ENCODE measurements around the gene ASIC2. TPM values are rescaled to one million over a fixed set of nuclear protein-coding genes. Genes with fewer than 3 reads are reported as not detected.

Gene ASIC2
- total and polyA plus RNA-seq, 7 donors: under 0.01 to 0.60 (median 0.19) TPM; not detected in 3

DNA sequence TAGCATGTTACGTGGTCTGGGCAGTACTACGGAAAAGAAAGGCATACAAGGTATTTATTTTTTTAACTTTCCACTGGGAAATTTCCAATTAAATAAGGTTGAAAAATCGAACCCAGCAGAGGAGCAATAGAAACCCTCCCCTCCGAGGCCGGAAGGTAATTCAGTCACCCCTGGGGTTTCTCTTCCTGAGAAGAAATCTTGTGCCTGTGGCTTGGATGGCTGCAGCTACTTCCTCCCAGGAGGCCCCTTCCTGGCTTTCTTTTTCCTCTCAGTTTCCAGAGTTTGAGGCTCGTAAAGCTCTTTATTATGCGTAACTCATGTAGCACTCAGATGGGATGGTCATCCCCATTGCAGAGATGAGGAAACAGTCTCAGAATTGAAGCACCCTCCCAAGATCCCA, 140.3 kb downstream of the ASIC2 start:
- no peaks in the 10 kb centered on the region for H3K9me3 ChIP-seq
- intact Hi-C loops (cut with DNase I): no loop called here
- TF ChIP-seq EP300 (IDR thresholded peaks at IDR 0.05) (no peak), POLR2A (IDR thresholded peaks at IDR 0.05) (no peak), POLR2AphosphoS5 (IDR thresholded peaks at IDR 0.05) (no peak)
- TF ChIP-seq, protein P1, sequence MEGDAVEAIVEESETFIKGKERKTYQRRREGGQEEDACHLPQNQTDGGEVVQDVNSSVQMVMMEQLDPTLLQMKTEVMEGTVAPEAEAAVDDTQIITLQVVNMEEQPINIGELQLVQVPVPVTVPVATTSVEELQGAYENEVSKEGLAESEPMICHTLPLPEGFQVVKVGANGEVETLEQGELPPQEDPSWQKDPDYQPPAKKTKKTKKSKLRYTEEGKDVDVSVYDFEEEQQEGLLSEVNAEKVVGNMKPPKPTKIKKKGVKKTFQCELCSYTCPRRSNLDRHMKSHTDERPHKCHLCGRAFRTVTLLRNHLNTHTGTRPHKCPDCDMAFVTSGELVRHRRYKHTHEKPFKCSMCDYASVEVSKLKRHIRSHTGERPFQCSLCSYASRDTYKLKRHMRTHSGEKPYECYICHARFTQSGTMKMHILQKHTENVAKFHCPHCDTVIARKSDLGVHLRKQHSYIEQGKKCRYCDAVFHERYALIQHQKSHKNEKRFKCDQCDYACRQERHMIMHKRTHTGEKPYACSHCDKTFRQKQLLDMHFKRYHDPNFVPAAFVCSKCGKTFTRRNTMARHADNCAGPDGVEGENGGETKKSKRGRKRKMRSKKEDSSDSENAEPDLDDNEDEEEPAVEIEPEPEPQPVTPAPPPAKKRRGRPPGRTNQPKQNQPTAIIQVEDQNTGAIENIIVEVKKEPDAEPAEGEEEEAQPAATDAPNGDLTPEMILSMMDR (IDR thresholded peaks at IDR 0.05): no peak
- no peak overlapping the region for H3K27ac ChIP-seq
- no peaks in the 10 kb centered on the region for H3K36me3 ChIP-seq
- peaks cover 0 to 5% (median 0%) of the 10 kb centered on the region in 3 donors for H3K27me3 ChIP-seq
- no peak overlapping the region for H3K4me3 ChIP-seq
- no peak for DNase-seq
- 35 to 65% methylated on average over 7 of the region's 7 CpGs for WGBS, 2 donors
- H3K4me1 ChIP-seq: no peaks in the 10 kb centered on the region

DNA sequence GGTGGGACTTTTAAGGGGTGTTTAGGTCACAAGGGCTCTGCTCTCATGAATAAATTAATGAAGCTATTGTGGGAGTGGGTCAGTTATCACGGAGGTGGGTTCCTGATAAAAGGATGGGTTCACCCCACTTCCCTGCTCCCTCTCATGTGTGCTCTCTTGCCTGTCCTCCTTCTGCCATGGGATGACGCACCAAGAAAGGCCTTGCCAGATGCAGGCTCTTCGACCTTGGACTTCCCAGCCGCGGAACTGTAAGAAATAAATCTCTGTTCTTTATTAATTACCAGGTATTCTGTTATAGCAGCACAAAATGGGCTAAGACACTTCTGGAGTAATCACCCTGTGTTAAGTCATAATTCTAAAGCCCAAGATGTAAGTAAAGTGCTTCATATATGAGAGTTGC, 141.5 kb downstream of the ASIC2 start:
- no peak overlapping the region for H3K4me3 ChIP-seq
- no peaks in the 10 kb centered on the region for H3K4me1 ChIP-seq
- WGBS, 2 donors: 91 to 94% methylated on average over 5 of the region's 5 CpGs
- no peaks in the 10 kb centered on the region for H3K36me3 ChIP-seq
- no peak for TF ChIP-seq POLR2AphosphoS5 (IDR thresholded peaks at IDR 0.05)
- TF ChIP-seq POLR2A (IDR thresholded peaks at IDR 0.05): no peak
- TF ChIP-seq EP300 (IDR thresholded peaks at IDR 0.05): no peak
- TF ChIP-seq, protein P1 (IDR thresholded peaks at IDR 0.05): no peak
- intact Hi-C loops (cut with DNase I): no loop called here
- H3K9me3 ChIP-seq: no peaks in the 10 kb centered on the region
- peaks cover 0 to 5% (median 0%) of the 10 kb centered on the region in 3 donors for H3K27me3 ChIP-seq
- no peak overlapping the region for H3K27ac ChIP-seq
- no peak for DNase-seq

DNA sequence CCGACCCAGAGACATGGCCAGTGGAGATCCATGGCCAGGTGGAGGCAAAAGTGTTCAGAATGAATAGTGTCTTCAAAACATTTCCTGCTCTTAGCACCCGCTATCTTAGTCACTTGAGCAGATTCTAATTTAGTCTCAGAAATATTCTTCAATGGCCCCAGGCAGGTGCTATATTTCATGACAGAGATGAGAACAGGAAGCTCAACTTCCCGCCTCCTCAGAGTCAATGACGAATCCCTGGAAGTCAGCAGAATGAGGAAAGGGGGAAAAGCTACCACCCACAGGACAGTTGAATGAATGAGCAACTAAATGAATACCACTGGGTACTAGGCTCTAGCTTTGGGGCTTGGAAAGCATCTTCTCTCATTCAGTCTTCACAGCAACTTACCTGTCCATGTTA, 147.2 kb downstream of the ASIC2 start:
- Histone ChIP-seq H3K27ac (no peak overlapping the region), H3K27me3 (no peaks in the 10 kb centered on the region), H3K36me3 (no peaks in the 10 kb centered on the region), H3K4me1 (no peaks in the 10 kb centered on the region), H3K9me3 (peaks cover 0 to 3% (median 0%) of the 10 kb centered on the region in 4 donors), H3K4me3 (no peak overlapping the region)
- 73 to 86% methylated on average over 4 of the region's 4 CpGs for WGBS, 2 donors
- no peak for DNase-seq
- TF ChIP-seq POLR2AphosphoS5 (IDR thresholded peaks at IDR 0.05): no peak
- TF ChIP-seq, protein P1 (IDR thresholded peaks at IDR 0.05): no peak
- no peak for TF ChIP-seq EP300 (IDR thresholded peaks at IDR 0.05)
- no peak for TF ChIP-seq POLR2A (IDR thresholded peaks at IDR 0.05)
- intact Hi-C loops (cut with DNase I): no loop called here

DNA sequence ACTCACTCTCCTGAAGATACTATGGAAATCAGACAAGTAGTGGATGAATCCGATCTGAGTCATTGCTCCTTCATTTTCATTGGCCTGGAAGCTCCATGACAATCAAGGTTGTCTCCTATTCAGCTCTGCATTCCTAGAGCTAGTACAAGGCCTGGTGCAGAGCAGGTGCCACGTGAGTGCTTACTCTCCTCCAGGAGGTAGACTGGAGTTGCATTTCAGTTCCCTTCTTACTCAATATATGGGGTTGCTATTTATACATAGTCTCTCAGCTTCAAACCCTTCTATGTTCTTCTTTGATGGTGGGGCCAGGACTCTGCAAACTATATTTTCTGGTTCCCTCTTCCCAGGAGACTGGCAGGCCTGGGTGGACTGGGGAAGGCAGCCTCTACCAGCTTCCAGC, 148.3 kb downstream of the ASIC2 start:
- WGBS, 2 donors: 81 to 88% methylated on average over 2 of the region's 2 CpGs
- TF ChIP-seq, protein P1 (IDR thresholded peaks at IDR 0.05): no peak
- no peak for DNase-seq
- H3K36me3 ChIP-seq: no peaks in the 10 kb centered on the region
- H3K4me1 ChIP-seq: no peaks in the 10 kb centered on the region
- no peak overlapping the region for H3K4me3 ChIP-seq
- peaks cover 0 to 3% (median 0%) of the 10 kb centered on the region in 4 donors for H3K9me3 ChIP-seq
- H3K27me3 ChIP-seq: no peaks in the 10 kb centered on the region
- intact Hi-C loops (cut with DNase I): no loop called here
- H3K27ac ChIP-seq: no peak overlapping the region

DNA sequence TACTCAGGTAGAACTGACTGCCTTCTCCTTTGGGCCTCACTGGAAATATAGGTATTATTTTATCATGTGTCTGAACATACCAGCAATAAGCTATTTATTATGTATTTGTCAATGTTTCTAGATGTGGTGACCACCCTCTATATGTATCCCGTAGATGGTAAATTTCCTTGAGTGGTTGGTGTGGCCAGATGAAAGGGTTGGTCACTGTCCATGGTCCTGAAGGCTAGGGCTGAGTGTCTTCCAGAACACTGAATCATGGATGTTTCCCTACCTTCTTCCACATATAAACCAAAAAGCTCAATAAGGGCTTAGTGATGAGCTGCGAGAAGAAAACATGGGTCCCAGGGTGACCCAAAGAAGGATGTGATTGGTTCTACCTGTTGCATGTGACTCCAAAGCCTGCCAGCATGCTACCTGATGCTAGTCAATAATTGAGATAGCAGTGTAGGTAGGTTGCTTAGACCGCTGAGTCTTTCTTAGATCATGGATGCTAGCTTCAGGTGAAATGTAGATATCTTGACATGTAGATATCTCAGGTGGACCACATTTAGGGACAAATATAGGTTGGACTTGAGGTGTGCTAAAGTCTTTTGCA, 150.3 kb downstream of the ASIC2 start:
- no peaks in the 10 kb centered on the region for H3K27me3 ChIP-seq
- H3K36me3 ChIP-seq: no peaks in the 10 kb centered on the region
- no peak overlapping the region for H3K27ac ChIP-seq
- no peak overlapping the region for H3K4me3 ChIP-seq
- H3K4me1 ChIP-seq: no peaks in the 10 kb centered on the region
- DNase-seq: no peak
- TF ChIP-seq POLR2A (IDR thresholded peaks at IDR 0.05): no peak
- TF ChIP-seq EP300 (IDR thresholded peaks at IDR 0.05): no peak
- 59 to 65% methylated on average over 3 of the region's 3 CpGs for WGBS, 2 donors
- intact Hi-C loops (cut with DNase I): no loop called here
- peaks cover 0 to 3% (median 0%) of the 10 kb centered on the region in 4 donors for H3K9me3 ChIP-seq

Measured in sigmoid colon (tissue), 7 donors.